GM23338 (cell line): ENCODE measurements around the gene ZXDA.
"Not testable (repeated sequence)": the region's sequence is repeated elsewhere in the genome, so short reads cannot be mapped to it uniquely, and the experiment has no call there.

ENCODE experiments used
- CTCF ChIP-seq, 2 experiments: fragments of 200-600 bp in 1 of 2; sonication (generic) in 1 of 2; conservative IDR thresholded peaks; 2 replicates each; pipeline versions ENCODE4 v1.5.1 to v1.6.1; 2016 to 2017; ENCODE audit warnings: antibody characterized with exemption in 2 of 2, low read depth in 2 of 2, mild to moderate bottlenecking in 2 of 2, moderate library complexity in 1 of 2
- EZH2 ChIP-seq: fragments of 200-600 bp; sonication (generic); IDR thresholded peaks from one replicate; pipeline ENCODE4 v1.8.0; 2017; ENCODE audit warnings: antibody characterized with exemption, mild to moderate bottlenecking, low read depth; ENCODE audit not compliant: unreplicated experiment
- EZH2phosphoT487 ChIP-seq: fragments of 200-600 bp; sonication (generic); IDR thresholded peaks from one replicate; pipeline ENCODE4 v1.8.1; 2018; ENCODE audit warnings: antibody characterized with exemption; ENCODE audit not compliant: unreplicated experiment
- POLR2AphosphoS5 ChIP-seq: IDR thresholded peaks from 2 replicates; pipeline ENCODE4 v1.6.1; 2016; ENCODE audit warnings: antibody characterized with exemption, low read depth
- ZNF331 ChIP-seq: fragments of 250-450 bp; sonication (Bioruptor Pico); IDR thresholded peaks from 2 replicates; pipeline ENCODE4 v1.5.0; 2020; ENCODE audit warnings: low read depth, mild to moderate bottlenecking, moderate library complexity
- TF ChIP-seq, protein P1 (sequence below): IDR thresholded peaks from one replicate; pipeline ENCODE4 v1.6.1; 2018; ENCODE audit warnings: antibody characterized with exemption; ENCODE audit not compliant: unreplicated experiment

GRCh38 chrX:57909595-57910286 is 517 bp downstream of the ZXDA start:
- TF ChIP-seq CTCF (conservative IDR thresholded peaks at IDR 0.05; ENCODE audit: low read depth in 2 of 2); ZNF331 (CRISPR knock-in tag); POLR2AphosphoS5; EZH2phosphoT487; EZH2: not testable (repeated sequence)
- TF ChIP-seq, protein P1, sequence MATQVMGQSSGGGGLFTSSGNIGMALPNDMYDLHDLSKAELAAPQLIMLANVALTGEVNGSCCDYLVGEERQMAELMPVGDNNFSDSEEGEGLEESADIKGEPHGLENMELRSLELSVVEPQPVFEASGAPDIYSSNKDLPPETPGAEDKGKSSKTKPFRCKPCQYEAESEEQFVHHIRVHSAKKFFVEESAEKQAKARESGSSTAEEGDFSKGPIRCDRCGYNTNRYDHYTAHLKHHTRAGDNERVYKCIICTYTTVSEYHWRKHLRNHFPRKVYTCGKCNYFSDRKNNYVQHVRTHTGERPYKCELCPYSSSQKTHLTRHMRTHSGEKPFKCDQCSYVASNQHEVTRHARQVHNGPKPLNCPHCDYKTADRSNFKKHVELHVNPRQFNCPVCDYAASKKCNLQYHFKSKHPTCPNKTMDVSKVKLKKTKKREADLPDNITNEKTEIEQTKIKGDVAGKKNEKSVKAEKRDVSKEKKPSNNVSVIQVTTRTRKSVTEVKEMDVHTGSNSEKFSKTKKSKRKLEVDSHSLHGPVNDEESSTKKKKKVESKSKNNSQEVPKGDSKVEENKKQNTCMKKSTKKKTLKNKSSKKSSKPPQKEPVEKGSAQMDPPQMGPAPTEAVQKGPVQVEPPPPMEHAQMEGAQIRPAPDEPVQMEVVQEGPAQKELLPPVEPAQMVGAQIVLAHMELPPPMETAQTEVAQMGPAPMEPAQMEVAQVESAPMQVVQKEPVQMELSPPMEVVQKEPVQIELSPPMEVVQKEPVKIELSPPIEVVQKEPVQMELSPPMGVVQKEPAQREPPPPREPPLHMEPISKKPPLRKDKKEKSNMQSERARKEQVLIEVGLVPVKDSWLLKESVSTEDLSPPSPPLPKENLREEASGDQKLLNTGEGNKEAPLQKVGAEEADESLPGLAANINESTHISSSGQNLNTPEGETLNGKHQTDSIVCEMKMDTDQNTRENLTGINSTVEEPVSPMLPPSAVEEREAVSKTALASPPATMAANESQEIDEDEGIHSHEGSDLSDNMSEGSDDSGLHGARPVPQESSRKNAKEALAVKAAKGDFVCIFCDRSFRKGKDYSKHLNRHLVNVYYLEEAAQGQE = not testable (repeated sequence)
